Renal cortex interstitium (tissue), 15 donors: ENCODE data around the gene SCNN1G. TPM values are rescaled to one million over a fixed set of nuclear protein-coding genes. Genes with fewer than 3 reads are reported as not detected.
"Not testable (repeated sequence)": the region's sequence is repeated elsewhere in the genome, so short reads cannot be mapped to it uniquely, and the experiment has no call there.

Source experiments
- DNase-seq, 11 donors: peaks; one replicate each; pipeline ENCODE4 v3.0.0-alpha.2; 2013; ENCODE audit warnings: low read depth in 9 of 11, low spot score in 4 of 11; ENCODE audit errors: extremely low read depth in 1 of 11
- long read RNA-seq, 16 experiments: transcript quantifications; one replicate each; lab custom pipeline, GENCODE V29; 2026
- polyA plus RNA-seq, 3 donors: library from polyadenylated mRNA; unstranded; fragments of 120-200 nt; gene quantifications; one replicate each; pipeline ENCODE4 v1.2.1, GENCODE V29; 2013; ENCODE audit not compliant: insufficient read length in 3 of 3

Gene SCNN1G
- 10 to 100 TPM; 25.8 to 47.0 (median 36.0) TPM for polyA plus RNA-seq
- long read RNA-seq, donor 1, partial matches to known transcripts: 0 of 4 reads
- long read RNA-seq, donor 1, other reads (novel, unspliced or antisense): 0 of 4 reads
- long read RNA-seq, donor 2, partial matches to known transcripts: 0 of 2 reads
- long read RNA-seq, donor 2, other reads (novel, unspliced or antisense): 0 of 2 reads
- long read RNA-seq, donor 3, transcript SCNN1G-201 (13 exons, 3,507 nt): major isoform, 10 of 39 reads
- long read RNA-seq, donor 3, partial matches to known transcripts: 29 of 39 reads
- long read RNA-seq, donor 3, other reads (novel, unspliced or antisense): 0 of 39 reads
- long read RNA-seq, donor 4, transcript SCNN1G-201 (13 exons, 3,507 nt): major isoform, 10 of 10 reads
- long read RNA-seq, donor 4, partial matches to known transcripts: 0 of 10 reads
- long read RNA-seq, donor 4, other reads (novel, unspliced or antisense): 0 of 10 reads
- long read RNA-seq, donor 5: 0 reads
- long read RNA-seq, donor 6, transcript SCNN1G-201 (13 exons, 3,507 nt): major isoform, 6 of 21 reads
- long read RNA-seq, donor 6, partial matches to known transcripts: 15 of 21 reads
- long read RNA-seq, donor 6, other reads (novel, unspliced or antisense): 0 of 21 reads
- long read RNA-seq, donor 7, transcript SCNN1G-201 (13 exons, 3,507 nt): major isoform, 7 of 23 reads
- long read RNA-seq, donor 7, partial matches to known transcripts: 16 of 23 reads
- long read RNA-seq, donor 7, other reads (novel, unspliced or antisense): 0 of 23 reads
- long read RNA-seq, donor 8: 0 reads
- long read RNA-seq, donor 9, partial matches to known transcripts: 9 of 13 reads
- long read RNA-seq, donor 9, other reads (novel, unspliced or antisense): 0 of 13 reads
- long read RNA-seq, donor 10, partial matches to known transcripts: 18 of 22 reads
- long read RNA-seq, donor 10, other reads (novel, unspliced or antisense): 0 of 22 reads
- long read RNA-seq, donor 11, transcript SCNN1G-201 (13 exons, 3,507 nt): major isoform, 7 of 12 reads
- long read RNA-seq, donor 11, partial matches to known transcripts: 5 of 12 reads
- long read RNA-seq, donor 11, other reads (novel, unspliced or antisense): 0 of 12 reads
- long read RNA-seq, donor 12, transcript SCNN1G-201 (13 exons, 3,507 nt): major isoform, 7 of 18 reads
- long read RNA-seq, donor 12, partial matches to known transcripts: 11 of 18 reads
- long read RNA-seq, donor 12, other reads (novel, unspliced or antisense): 0 of 18 reads
- long read RNA-seq, donor 13: 0 reads
- long read RNA-seq, donor 14, partial matches to known transcripts: 0 of 4 reads
- long read RNA-seq, donor 14, other reads (novel, unspliced or antisense): 0 of 4 reads
- long read RNA-seq, donor 15: 0 reads
- long read RNA-seq, donor 16, transcript SCNN1G-201 (13 exons, 3,507 nt): major isoform, 19 of 28 reads
- long read RNA-seq, donor 16, partial matches to known transcripts: 9 of 28 reads
- long read RNA-seq, donor 16, other reads (novel, unspliced or antisense): 0 of 28 reads

- peak in 4 of 11 donors; percentile 12 to 42 (median 30) for DNase-seq
These were observed at the start of gene SCNN1G for GRCh38 chr16:23182679-23183542. TSS of gene SCNN1G (plus strand) at chr16:23182745. CDS start at chr16:23186272, 3,527 bp downstream.

- peak in 1 of 11 donors; percentile 15 for DNase-seq
These were observed 49.6 kb upstream of the SCNN1G start for GRCh38 chr16:23132775-23133463.

- no peak for DNase-seq
These were observed 48.3 kb upstream of the SCNN1G start for GRCh38 chr16:23134274-23134673.

GRCh38 chr16:23137256-23137655 is 45.3 kb upstream of the SCNN1G start:
- no peak for DNase-seq

GRCh38 chr16:23137818-23138217 is 44.7 kb upstream of the SCNN1G start:
- no peak for DNase-seq

- DNase-seq: no peak
These were observed 42.4 kb upstream of the SCNN1G start for GRCh38 chr16:23140107-23140506.

GRCh38 chr16:23141033-23141432 is 41.5 kb upstream of the SCNN1G start:
- no peak for DNase-seq

GRCh38 chr16:23141500-23141899 is 41.0 kb upstream of the SCNN1G start:
- DNase-seq: no peak

GRCh38 chr16:23141959-23142740 is 40.4 kb upstream of the SCNN1G start:
- no peak for DNase-seq

DNA sequence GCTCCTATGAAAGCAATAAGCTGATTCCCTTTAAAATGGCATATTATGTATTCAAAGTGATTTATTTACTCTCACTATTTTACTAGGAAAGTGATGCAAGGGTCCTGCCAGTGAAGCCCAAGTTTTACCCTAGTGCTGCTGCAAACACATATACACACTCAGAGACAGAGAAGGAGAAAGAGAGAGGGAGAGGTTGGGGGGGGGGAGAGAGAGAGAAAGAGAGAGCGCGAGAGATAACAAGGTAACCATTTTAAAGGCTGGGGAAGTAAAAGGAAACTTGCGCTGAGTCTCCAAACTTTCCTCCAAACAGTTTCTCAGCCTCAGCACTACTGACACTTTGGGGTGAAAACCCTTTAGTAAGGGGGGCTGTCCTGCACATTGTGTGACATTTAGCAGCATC is 39.2 kb upstream of the SCNN1G start:
- DNase-seq: no peak

DNA sequence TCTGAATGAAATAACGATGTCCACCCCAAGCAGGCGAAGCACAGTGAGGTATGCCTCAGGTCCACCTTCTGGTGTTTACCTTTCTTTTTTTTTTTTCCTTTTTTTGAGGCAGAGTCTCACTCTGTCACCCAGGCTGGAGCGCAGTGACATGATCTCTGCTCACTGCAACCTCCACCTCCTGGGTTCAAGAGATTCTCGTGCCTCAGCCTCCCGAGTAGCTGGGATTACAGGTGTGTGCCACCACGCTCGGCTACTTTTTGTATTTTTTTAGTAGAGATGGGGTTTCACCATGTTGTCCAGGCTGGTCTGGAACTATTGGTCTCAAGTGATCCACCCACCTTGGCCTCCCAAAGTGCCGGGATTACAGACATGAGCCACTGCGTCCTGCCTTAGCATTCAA is 38.2 kb upstream of the SCNN1G start:
- not testable (repeated sequence) for DNase-seq

- no peak for DNase-seq
These were observed 37.4 kb upstream of the SCNN1G start for GRCh38 chr16:23145186-23145585.

DNA sequence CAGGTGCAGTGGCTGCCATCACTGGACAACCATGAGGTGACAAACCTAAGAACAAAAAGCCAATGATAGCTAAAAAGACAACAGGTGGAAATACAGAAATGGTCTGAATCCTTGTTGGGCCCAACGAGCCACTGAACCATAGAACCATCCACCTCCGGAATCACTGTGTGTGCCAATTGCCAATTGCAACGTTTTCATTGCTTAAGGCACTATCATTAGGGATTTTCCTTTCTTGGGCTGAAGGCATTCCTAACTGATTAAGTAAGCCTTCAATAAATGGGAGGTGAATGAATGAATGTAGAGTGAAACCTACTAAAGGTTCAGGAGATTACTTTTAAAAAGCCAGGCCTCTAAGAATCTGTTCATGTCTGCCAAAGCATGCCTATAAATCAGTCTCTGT is 36.9 kb upstream of the SCNN1G start:
- no peak for DNase-seq

GRCh38 chr16:23146877-23147601 is 35.5 kb upstream of the SCNN1G start:
- no peak for DNase-seq

GRCh38 chr16:23147666-23148065 is 34.9 kb upstream of the SCNN1G start:
- no peak for DNase-seq

- DNase-seq: no peak
These were observed 34.4 kb upstream of the SCNN1G start for GRCh38 chr16:23148166-23148512.
